MCF 10A (cell line): ENCODE results near the gene SERPINB7. TPM values are rescaled to one million over a fixed set of nuclear protein-coding genes. Genes with fewer than 3 reads are reported as not detected.

Experiments
- Bru-seq: library from RNA; stranded (reverse); fragments of 400-500 nt; gene quantifications from one replicate; lab custom pipeline; 2021; lab: Mats Ljungman, UMichigan
- BruChase-seq, 2 experiments: library from RNA; stranded (reverse); fragments of 400-500 nt; gene quantifications; one replicate each; lab custom pipeline; 2021; lab: Mats Ljungman, UMichigan
- BruUV-seq: library from RNA; stranded (reverse); fragments of 400-500 nt; replicated peaks from 2 replicates; lab custom pipeline; 2021; lab: Mats Ljungman, UMichigan
- CTCF ChIA-PET: fragments of 300-600 bp; sonication (Branson Sonifier 250); formaldehyde crosslinking; extraction: SDS; loops from one replicate; lab custom pipeline; 2021; ENCODE audit warnings: antibody characterized with exemption, inconsistent platforms; lab: Yijun Ruan, JAX
- POLR2A ChIA-PET: fragments of 300-600, 350-650 bp; sonication (Branson Sonifier 250); formaldehyde crosslinking; extraction: SDS; loops from one replicate; lab custom pipeline; 2020; ENCODE audit warnings: antibody characterized with exemption, inconsistent platforms; lab: Yijun Ruan, JAX
- DNase-seq: peaks from one replicate; pipeline ENCODE4 v3.0.0-alpha.2; 2018; ENCODE audit not compliant: unreplicated experiment
- H3K27ac Mint-ChIP-seq: one replicate; pipeline ENCODE4 v1.8.0; 2022; ENCODE audit warnings: mild to moderate bottlenecking, low read depth, mixed read lengths; ENCODE audit not compliant: unreplicated experiment
- H3K27me3 Mint-ChIP-seq: one replicate; pipeline ENCODE4 v1.8.0; 2022; ENCODE audit warnings: mixed read lengths; ENCODE audit not compliant: insufficient read depth, unreplicated experiment
- H3K36me3 Mint-ChIP-seq: one replicate; pipeline ENCODE4 v1.8.0; 2022; ENCODE audit warnings: mild to moderate bottlenecking, moderate library complexity, mixed read lengths; ENCODE audit not compliant: insufficient read depth, unreplicated experiment
- H3K4me1 Mint-ChIP-seq: one replicate; pipeline ENCODE4 v1.8.0; 2022; ENCODE audit warnings: mixed read lengths; ENCODE audit not compliant: insufficient read depth, unreplicated experiment
- H3K4me3 Mint-ChIP-seq: one replicate; pipeline ENCODE4 v1.8.0; 2022; ENCODE audit warnings: mild to moderate bottlenecking, moderate library complexity, mixed read lengths; ENCODE audit not compliant: unreplicated experiment
- H3K9me3 Mint-ChIP-seq: one replicate; pipeline ENCODE4 v1.8.0; 2022; ENCODE audit warnings: mixed read lengths; ENCODE audit not compliant: unreplicated experiment
- CTCF ChIP-seq: fragments of 200-600 bp; IDR thresholded peaks from one replicate; pipeline ENCODE4 v1.8.0; 2022; ENCODE audit warnings: antibody characterized with exemption, mild to moderate bottlenecking; ENCODE audit not compliant: unreplicated experiment
- intact Hi-C: fragments of 100-400 bp; cut with micrococcal nuclease; formaldehyde crosslinking; loops from 2 replicates; pipeline ENCODE4 v1.14.1; 2022
- long read RNA-seq: library from polyadenylated mRNA; stranded (forward); transcript quantifications from one replicate; pipeline ENCODE4 v2.0.0, GENCODE V29; 2022
- total RNA-seq: library from RNA; stranded (reverse); gene quantifications from 2 replicates; pipeline ENCODE4 v1.2.3, GENCODE V29; 2022

Gene SERPINB7
- 2.6 and 3.0 TPM in 2 replicates for total RNA-seq
- percentile 26 among the genes with signal in this experiment for Bru-seq, nascent RNA
- percentile 32 among the genes with signal in this experiment for BruChase-seq, experiment 1, labeled RNA remaining after a 6-hour chase
- percentile 27 among the genes with signal in this experiment for BruChase-seq, experiment 2, labeled RNA remaining after a 2-hour chase
- long read RNA-seq, transcript SERPINB7-207 (8 exons, 1,951 nt) = major isoform, 6 of 14 reads
- long read RNA-seq, partial matches to known transcripts = 1 of 14 reads
- long read RNA-seq, other reads (novel, unspliced or antisense) = 3 of 14 reads

- CTCF ChIA-PET = interaction anchor here (1.0 to 2.4 kb wide), 3 partner anchors 33 to 160 kb away, joined by 4 to 9 read pairs (median 5); no protein-coding TSS in a partner anchor
- peak within 1 kb of the TSS; percentile 24 for H3K4me3 Mint-ChIP-seq
- no peaks in the 10 kb centered on the region for H3K27me3 Mint-ChIP-seq
- intact Hi-C loops = no loop called here
- peak within 1 kb of the TSS; percentile 21 for H3K27ac Mint-ChIP-seq
- DNase-seq = peak; percentile 80
- TF ChIP-seq CTCF = no peak
- H3K4me1 Mint-ChIP-seq = peaks cover 43% of the 10 kb centered on the region
- POLR2A ChIA-PET = interaction anchor here (0.7 to 8.6 kb wide), 5 partner anchors 9 to 200 kb away, joined by 3 to 65 read pairs (median 3); no protein-coding TSS in a partner anchor
- H3K36me3 Mint-ChIP-seq = no peaks in the 10 kb centered on the region
- H3K9me3 Mint-ChIP-seq = no peaks in the 10 kb centered on the region
- BruUV-seq = no TSS peak
These were observed at the start of gene SERPINB7 for GRCh38 chr18:63775166-63775730. Gene SERPINB7 (plus strand): TSS chr18:63775418. CDS start chr18:63782373, 6,955 bp downstream.

DNA sequence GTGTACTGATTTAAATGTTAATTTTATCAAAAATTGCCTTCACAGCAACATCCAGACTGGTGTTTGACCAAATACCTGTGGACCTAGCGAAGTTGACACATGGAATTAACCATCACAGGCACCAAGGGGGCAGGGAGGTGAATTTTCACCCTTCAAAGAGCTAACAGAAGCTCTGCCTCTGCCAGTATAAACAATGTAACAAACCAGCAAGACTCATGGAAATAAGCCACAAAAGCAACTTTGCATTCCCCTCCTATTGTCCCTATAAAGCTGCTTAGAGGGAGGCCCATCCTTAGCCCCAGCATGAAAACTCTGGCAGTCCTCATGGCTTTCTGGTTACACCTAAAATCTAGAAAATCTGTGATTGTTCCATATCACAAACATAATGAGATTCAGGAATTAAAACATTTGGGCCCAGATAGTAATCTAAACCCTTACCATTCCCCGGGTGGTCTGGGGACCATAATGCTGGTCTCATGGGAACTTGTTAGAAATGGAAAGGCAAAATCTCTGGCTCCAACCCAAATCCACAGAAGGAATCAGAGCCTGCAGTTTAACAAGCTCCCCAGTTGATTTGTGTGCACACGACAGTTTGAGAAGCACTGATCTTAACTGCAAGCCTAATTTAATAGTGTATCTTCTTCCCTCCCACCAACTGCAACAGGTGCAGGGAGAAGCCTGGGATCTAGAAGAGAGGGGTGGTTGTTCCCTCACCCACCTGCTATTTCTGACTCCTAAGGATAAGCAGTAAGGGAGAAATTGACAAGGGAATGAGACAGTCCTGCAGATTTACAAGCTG, 49.3 kb upstream of the SERPINB7 start:
- TF ChIP-seq CTCF = no peak

GRCh38 chr18:63730773-63731172, 44.4 kb upstream of the SERPINB7 start:
- CTCF ChIA-PET = interaction anchor here (0.5 to 2.8 kb wide), 13 partner anchors 11 to 286 kb away, joined by 3 to 14 read pairs (median 7); partner anchors contain the start of gene SERPINB13
- H3K9me3 Mint-ChIP-seq = no peaks in the 10 kb centered on the region
- H3K4me1 Mint-ChIP-seq = peaks cover 11% of the 10 kb centered on the region
- H3K27ac Mint-ChIP-seq = peak overlapping the region; percentile 44
- BruUV-seq = no TSS peak
- H3K36me3 Mint-ChIP-seq = no peaks in the 10 kb centered on the region
- intact Hi-C loops = no loop called here
- DNase-seq = peak; percentile 76
- no peaks in the 10 kb centered on the region for H3K27me3 Mint-ChIP-seq
- POLR2A ChIA-PET = interaction anchor here (0.6 to 2.0 kb wide), 10 partner anchors 11 to 168 kb away, joined by 3 to 9 read pairs (median 4); no protein-coding TSS in a partner anchor
- H3K4me3 Mint-ChIP-seq = peak overlapping the region; percentile 12
- no peak for TF ChIP-seq CTCF

More for the DNA sequence above, 49.3 kb upstream of the SERPINB7 start:
- H3K4me3 Mint-ChIP-seq = no peak overlapping the region
- no TSS peak for BruUV-seq
- H3K4me1 Mint-ChIP-seq = peaks cover 6% of the 10 kb centered on the region
- no peaks in the 10 kb centered on the region for H3K9me3 Mint-ChIP-seq
- ChIA-PET POLR2A (interaction anchor here (0.7 to 1.4 kb wide), 3 partner anchors 13 to 23 kb away, joined by 3 to 4 read pairs (median 3); partner anchors contain the start of gene SERPINB11), CTCF (interaction anchor here (1.0 to 1.1 kb wide), 2 partner anchors 38 to 208 kb away, joined by 3 to 5 read pairs; no protein-coding TSS in a partner anchor)
- no peaks in the 10 kb centered on the region for H3K36me3 Mint-ChIP-seq
- intact Hi-C loops = no loop called here
- DNase-seq = no peak
- no peaks in the 10 kb centered on the region for H3K27me3 Mint-ChIP-seq
- H3K27ac Mint-ChIP-seq = no peak overlapping the region
